Fibroblast of skin of back (primary cell): ENCODE data around the gene C15orf40.
"Not testable (repeated sequence)": the region's sequence is repeated elsewhere in the genome, so short reads cannot be mapped to it uniquely, and the experiment has no call there.

ENCODE experiments used
- DNase-seq: peaks from one replicate; pipeline ENCODE4 v3.0.0-alpha.2; 2013

Gene C15orf40

GRCh38 chr15:82951472-82952157 lies 59.8 kb downstream of the C15orf40 start:
- DNase-seq = peak; percentile 33

GRCh38 chr15:82950746-82951370 lies 60.6 kb downstream of the C15orf40 start:
- DNase-seq = no peak

GRCh38 chr15:82950295-82950694 lies 61.1 kb downstream of the C15orf40 start:
- no peak for DNase-seq

GRCh38 chr15:82946155-82946701 lies 65.2 kb downstream of the C15orf40 start:
- no peak for DNase-seq

GRCh38 chr15:82945326-82945725 lies 66.1 kb downstream of the C15orf40 start:
- no peak for DNase-seq

GRCh38 chr15:82944821-82945220 lies 66.6 kb downstream of the C15orf40 start:
- peak; percentile 29 for DNase-seq

- DNase-seq = no peak
Observed at GRCh38 chr15:82944056-82944455, 67.4 kb downstream of the C15orf40 start.

GRCh38 chr15:82943176-82943575 lies 68.3 kb downstream of the C15orf40 start:
- DNase-seq = no peak

- DNase-seq = peak; percentile 54
Observed at GRCh38 chr15:82942691-82943090, 68.7 kb downstream of the C15orf40 start.

GRCh38 chr15:82939678-82940077 lies 71.8 kb downstream of the C15orf40 start:
- DNase-seq = not testable (repeated sequence)
